Activated T-helper 1 cell treated with anti-CD3 and anti-CD28 coated beads, Interleukin-12 subunit alpha, Interleukin-12 subunit beta, Interleukin-2, Interleukin-4 antibody, amounts not matched to agents 30 ng/mL and 10 ng/mL and 1 ng/mL, durations not matched to agents 14 hours and 24 hours and 36 hours (primary cell): ENCODE results near the gene CLK2. TPM values are rescaled to one million over a fixed set of nuclear protein-coding genes. Genes with fewer than 3 reads are reported as not detected.
"Not testable (repeated sequence)": the region's sequence is repeated elsewhere in the genome, so short reads cannot be mapped to it uniquely, and the experiment has no call there.

Experiments used
- DNase-seq: peaks from one replicate; pipeline ENCODE4 v3.0.0; 2021; ENCODE audit warnings: low spot score
- H3K27ac Mint-ChIP-seq: one replicate; pipeline ENCODE4 v1.8.0; 2021; ENCODE audit warnings: mild to moderate bottlenecking, mixed read lengths
- H3K27me3 Mint-ChIP-seq: one replicate; pipeline ENCODE4 v1.8.0; 2022; ENCODE audit warnings: mild to moderate bottlenecking, moderate library complexity, mixed read lengths; ENCODE audit not compliant: insufficient read depth
- H3K36me3 Mint-ChIP-seq: one replicate; pipeline ENCODE4 v1.8.0; 2021; ENCODE audit warnings: low read depth, mixed read lengths
- H3K4me1 Mint-ChIP-seq: one replicate; pipeline ENCODE4 v1.8.0; 2021; ENCODE audit warnings: low read depth, mixed read lengths
- H3K4me3 Mint-ChIP-seq: one replicate; pipeline ENCODE4 v1.8.0; 2021; ENCODE audit warnings: mild to moderate bottlenecking, moderate library complexity, mixed read lengths
- H3K9me3 Mint-ChIP-seq: one replicate; pipeline ENCODE4 v1.8.0; 2021; ENCODE audit warnings: mixed read lengths
- intact Hi-C: fragments of 100-400 bp; cut with micrococcal nuclease; formaldehyde crosslinking; loops from one replicate; pipeline ENCODE4 v1.15.1; 2024
- total RNA-seq: library from RNA; stranded (reverse); gene quantifications from 2 replicates; pipeline ENCODE4 v1.2.3, GENCODE V29; 2022

Gene CLK2
- total RNA-seq, 1 donor from 2014 or later = 87.0 TPM

- Mint-ChIP-seq H3K27me3 (no peaks in the 10 kb centered on the region), H3K27ac (peak within 1 kb of the TSS; percentile 63), H3K4me1 (peaks cover 46% of the 10 kb centered on the region), H3K9me3 (no peaks in the 10 kb centered on the region), H3K4me3 (peak within 1 kb of the TSS; percentile 86), H3K36me3 (peaks cover 26% of the 10 kb centered on the region)
- intact Hi-C loops = loop anchor here (1.0 kb wide), 3 partner anchors 11 to 68 kb away; partner anchors contain the start of gene HCN3
- peak; percentile 75 for DNase-seq
Observed at GRCh38 chr1:155255243-155256007, 17.9 kb downstream of the CLK2 start, which contains the start of gene ENTREP3. Gene ENTREP3 (minus strand): TSS chr1:155255483. CDS start chr1:155254877, 606 bp downstream.

DNA sequence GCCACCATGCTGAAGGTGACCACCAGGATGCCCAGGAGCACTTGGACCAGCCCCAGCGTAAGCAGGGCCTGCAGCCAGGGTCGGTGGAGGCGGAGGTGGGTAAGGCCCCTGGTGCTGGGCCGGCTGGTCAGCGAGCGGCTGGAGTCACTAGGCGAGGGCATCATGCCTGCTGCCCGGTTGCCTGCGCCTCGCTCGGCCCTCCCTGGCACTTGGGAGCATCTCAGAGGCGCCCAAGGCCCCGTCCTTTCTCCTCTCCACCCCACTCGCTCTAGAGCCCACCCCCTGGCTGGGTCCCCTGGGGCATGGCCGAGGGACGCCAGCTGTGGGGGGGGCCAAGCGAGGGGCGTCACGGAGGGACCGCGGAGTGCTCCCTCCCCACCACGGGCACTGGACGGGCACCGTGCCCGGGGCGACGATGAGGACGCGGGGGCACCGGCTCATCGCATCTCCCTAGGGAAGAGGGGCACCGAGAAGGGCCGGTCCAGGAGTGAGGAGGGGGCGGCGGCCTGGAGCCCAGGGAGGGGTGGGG is 18.5 kb downstream of the CLK2 start:
- Mint-ChIP-seq H3K4me3 (peak overlapping the region; percentile 86), H3K36me3 (peaks cover 22% of the 10 kb centered on the region), H3K9me3 (no peaks in the 10 kb centered on the region), H3K4me1 (peaks cover 42% of the 10 kb centered on the region), H3K27ac (peak overlapping the region; percentile 63), H3K27me3 (no peaks in the 10 kb centered on the region)
- DNase-seq = no peak
- intact Hi-C loops = loop anchor here (1.0 kb wide), 3 partner anchors 10 to 69 kb away; partner anchors contain the start of gene HCN3

DNA sequence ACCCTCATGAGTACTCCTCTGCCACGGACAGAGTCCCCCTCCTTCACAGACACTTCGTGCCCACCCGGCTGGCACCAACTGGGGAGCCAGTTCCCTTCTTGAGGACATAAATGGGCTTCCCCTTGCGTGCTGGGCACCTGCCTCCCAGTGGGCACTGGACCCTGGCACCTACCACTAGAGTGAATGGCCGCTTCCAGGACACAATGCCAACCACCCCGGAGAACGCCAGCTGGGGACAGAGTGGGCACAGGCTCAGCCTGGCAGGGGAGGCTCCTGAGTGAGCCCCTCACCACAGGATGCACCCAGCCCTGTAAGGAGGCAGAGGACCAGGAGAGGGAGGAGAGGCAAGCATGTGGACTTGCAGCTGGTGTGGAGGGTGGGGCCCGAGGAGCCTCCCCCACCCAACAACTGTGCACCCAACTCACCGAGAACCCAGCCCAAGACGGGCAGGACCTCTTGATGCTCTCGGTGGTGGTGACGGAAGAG is 19.0 kb downstream of the CLK2 start:
- Mint-ChIP-seq H3K9me3 (no peaks in the 10 kb centered on the region), H3K27ac (peak overlapping the region; percentile 63), H3K27me3 (no peaks in the 10 kb centered on the region)

DNA sequence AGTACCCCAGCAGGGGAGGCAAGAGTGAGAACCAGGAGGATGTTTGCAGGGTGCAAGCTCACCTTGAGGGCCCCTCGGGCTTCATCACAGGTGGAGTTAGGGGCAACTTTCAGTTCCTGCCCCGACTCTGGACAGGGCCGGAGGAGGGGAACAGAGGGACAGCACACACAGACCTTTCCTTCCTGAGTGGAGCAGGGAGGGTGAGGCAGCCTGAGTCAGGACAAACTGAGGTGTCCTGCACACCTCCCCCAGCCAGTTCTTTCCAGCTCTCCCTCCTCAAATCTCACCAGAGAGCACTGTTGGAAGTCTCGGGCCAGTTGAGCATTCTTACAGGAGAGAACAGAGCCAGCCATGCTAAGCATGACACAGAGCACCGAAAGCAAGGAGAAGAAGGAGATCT is 19.5 kb downstream of the CLK2 start:
- intact Hi-C loops = no loop called here
- Mint-ChIP-seq H3K9me3 (no peaks in the 10 kb centered on the region), H3K36me3 (peaks cover 21% of the 10 kb centered on the region), H3K27ac (no peak overlapping the region), H3K4me1 (peaks cover 42% of the 10 kb centered on the region), H3K27me3 (no peaks in the 10 kb centered on the region), H3K4me3 (peak overlapping the region; percentile 86)
- no peak for DNase-seq

More for the DNA sequence above, 19.0 kb downstream of the CLK2 start:
- Mint-ChIP-seq H3K4me1 (peaks cover 42% of the 10 kb centered on the region), H3K36me3 (peaks cover 21% of the 10 kb centered on the region), H3K4me3 (peak overlapping the region; percentile 86)
- DNase-seq = no peak
- intact Hi-C loops = no loop called here

GRCh38 chr1:155253208-155253607 is 20.1 kb downstream of the CLK2 start:
- H3K4me3 Mint-ChIP-seq = peak overlapping the region; percentile 86
- peaks cover 17% of the 10 kb centered on the region for H3K36me3 Mint-ChIP-seq
- H3K9me3 Mint-ChIP-seq = no peaks in the 10 kb centered on the region
- H3K4me1 Mint-ChIP-seq = peaks cover 42% of the 10 kb centered on the region
- no peaks in the 10 kb centered on the region for H3K27me3 Mint-ChIP-seq
- H3K27ac Mint-ChIP-seq = no peak overlapping the region
- DNase-seq = no peak
- intact Hi-C loops = no loop called here

DNA sequence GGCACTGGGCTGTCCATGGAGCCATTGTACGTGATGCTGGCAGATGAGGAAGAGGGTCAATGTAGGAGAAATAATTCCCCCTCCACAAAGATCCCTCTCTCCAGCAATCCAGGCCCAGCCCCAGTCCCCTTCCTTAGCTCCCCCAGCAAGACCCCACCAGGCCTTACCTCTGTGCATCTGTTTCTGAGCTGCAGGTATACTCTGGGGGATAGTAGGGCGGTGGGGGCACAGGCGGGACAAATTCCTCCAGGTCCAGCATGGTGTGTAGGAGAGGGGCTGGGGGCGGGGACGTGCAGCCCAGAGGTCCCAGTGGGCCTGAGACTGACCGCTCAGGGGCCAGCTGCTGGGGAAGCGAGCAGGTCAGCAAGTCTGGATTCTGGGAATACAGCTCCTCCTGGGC is 21.7 kb downstream of the CLK2 start:
- Mint-ChIP-seq H3K4me3 (no peak overlapping the region), H3K4me1 (peaks cover 32% of the 10 kb centered on the region), H3K36me3 (peaks cover 7% of the 10 kb centered on the region), H3K27me3 (no peaks in the 10 kb centered on the region), H3K9me3 (no peaks in the 10 kb centered on the region), H3K27ac (no peak overlapping the region)
- DNase-seq = no peak
- intact Hi-C loops = no loop called here

DNA sequence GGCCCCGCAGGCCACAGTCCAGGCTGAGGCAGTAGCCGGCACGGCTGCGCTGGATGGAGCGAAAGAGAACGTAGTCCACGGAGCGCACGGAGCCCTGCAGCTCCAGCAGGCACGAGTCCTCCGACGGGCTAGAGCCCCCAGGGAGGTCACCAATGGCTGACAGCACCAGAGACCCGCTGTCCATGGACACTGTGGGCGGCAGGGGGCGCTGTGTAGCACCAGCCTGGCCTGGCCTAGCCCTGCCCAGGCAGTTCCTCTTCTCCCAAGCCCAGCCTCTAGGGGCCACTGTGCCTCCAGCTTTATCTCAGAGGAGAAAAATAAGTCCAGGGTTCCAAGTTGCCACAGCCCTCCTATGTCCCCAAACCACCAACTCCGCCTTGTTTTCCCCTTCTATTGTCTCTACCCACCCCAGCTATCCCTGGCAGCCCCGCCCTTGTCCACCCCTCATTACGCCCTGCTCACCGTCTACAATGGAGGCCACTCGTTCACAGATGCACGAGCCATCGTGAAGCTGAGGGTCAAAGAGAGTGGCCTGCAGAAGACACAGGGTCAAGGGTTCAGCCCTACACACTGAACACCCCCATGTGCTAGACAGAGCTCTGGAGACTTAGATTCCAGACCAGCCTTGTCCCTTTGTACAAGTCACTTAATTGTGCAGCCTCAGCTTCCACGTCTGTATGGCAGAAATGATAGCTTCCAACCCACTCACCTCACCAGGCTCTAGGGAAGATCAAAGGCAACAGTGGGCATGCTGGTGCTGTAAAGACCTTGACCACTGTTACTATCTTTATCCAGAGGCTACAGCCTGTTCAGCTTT is 22.5 kb downstream of the CLK2 start:
- intact Hi-C loops = loop anchor here (1.0 kb wide), 5 partner anchors 11 to 341 kb away; partner anchors contain the start of genes FDPS, HCN3 and SCAMP3
- DNase-seq = peak; percentile 92
- Mint-ChIP-seq H3K4me1 (peaks cover 32% of the 10 kb centered on the region), H3K36me3 (peaks cover 9% of the 10 kb centered on the region), H3K9me3 (no peaks in the 10 kb centered on the region), H3K27ac (no peak overlapping the region), H3K4me3 (peak overlapping the region; percentile 12), H3K27me3 (no peaks in the 10 kb centered on the region)

- H3K9me3 Mint-ChIP-seq = no peaks in the 10 kb centered on the region
- intact Hi-C loops = loop anchor here (1.0 kb wide), 5 partner anchors 12 to 342 kb away; partner anchors contain the start of genes FDPS, HCN3 and SCAMP3
- DNase-seq = peak; percentile 14
Observed at GRCh38 chr1:155250246-155250632, 23.1 kb downstream of the CLK2 start.

DNA sequence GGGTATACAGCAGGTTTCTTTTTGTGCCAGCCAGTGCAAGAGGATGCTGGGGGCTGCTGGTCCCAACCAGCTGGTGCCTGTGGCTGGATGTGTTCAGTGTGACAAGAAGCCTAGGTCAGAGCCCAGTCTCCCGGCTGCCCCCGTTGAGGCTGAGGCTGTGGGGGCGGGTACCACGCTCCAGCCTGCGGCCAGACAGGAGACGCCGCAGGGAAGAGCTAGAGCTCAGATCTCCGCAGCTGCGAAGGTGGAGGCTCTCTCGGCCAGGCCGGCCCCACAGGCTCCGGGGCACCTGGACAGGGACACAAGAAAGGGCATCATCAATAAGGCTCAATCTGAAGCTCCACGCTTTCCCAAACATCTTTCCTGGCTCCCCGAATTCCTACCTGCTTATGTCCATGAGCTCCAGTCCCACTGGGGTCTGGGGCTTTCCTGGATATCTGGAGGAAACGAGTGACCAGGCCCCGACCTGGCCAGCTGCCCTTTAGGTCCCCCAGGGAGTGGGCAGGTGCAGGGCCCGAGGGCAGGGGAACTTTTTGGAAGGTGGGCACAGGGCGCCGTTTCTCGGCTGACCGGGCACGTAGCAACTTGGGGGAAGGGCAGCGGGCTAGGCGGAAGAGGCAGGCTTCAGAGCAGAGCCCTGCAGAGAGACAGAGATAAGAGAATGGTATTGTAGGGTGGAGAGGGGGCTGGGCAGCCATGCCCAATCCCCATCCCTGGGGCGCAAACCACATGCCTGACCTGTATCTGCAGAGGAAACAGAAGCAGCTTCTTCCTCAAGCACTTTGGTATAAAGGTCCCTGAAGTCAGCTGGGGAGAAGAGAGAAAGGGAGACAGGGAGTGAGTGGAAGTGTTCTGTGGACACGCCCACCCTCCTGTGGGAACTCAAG is 25.4 kb downstream of the CLK2 start:
- Mint-ChIP-seq H3K4me1 (peaks cover 36% of the 10 kb centered on the region), H3K27ac (no peak overlapping the region), H3K4me3 (no peak overlapping the region)

More at GRCh38 chr1:155250246-155250632, 23.1 kb downstream of the CLK2 start:
- H3K27ac Mint-ChIP-seq = peak overlapping the region; percentile 23
- H3K36me3 Mint-ChIP-seq = peaks cover 9% of the 10 kb centered on the region
- peaks cover 32% of the 10 kb centered on the region for H3K4me1 Mint-ChIP-seq
- peak overlapping the region; percentile 68 for H3K4me3 Mint-ChIP-seq
- no peaks in the 10 kb centered on the region for H3K27me3 Mint-ChIP-seq

GRCh38 chr1:155246796-155247195 is 26.5 kb downstream of the CLK2 start:
- Mint-ChIP-seq H3K27ac (peak overlapping the region; percentile 5), H3K4me1 (peaks cover 43% of the 10 kb centered on the region), H3K36me3 (peaks cover 11% of the 10 kb centered on the region)
- H3K27me3 Mint-ChIP-seq, H3K9me3 Mint-ChIP-seq, DNase-seq, H3K4me3 Mint-ChIP-seq, intact Hi-C loops: not testable (repeated sequence)

More for the DNA sequence above, 25.4 kb downstream of the CLK2 start:
- DNase-seq = no peak
- Mint-ChIP-seq H3K9me3 (no peaks in the 10 kb centered on the region), H3K36me3 (peaks cover 11% of the 10 kb centered on the region), H3K27me3 (peaks cover 2% of the 10 kb centered on the region)
- intact Hi-C loops = no loop called here

- peaks cover 2% of the 10 kb centered on the region for H3K27me3 Mint-ChIP-seq
- peak overlapping the region; percentile 86 for H3K4me3 Mint-ChIP-seq
- peaks cover 50% of the 10 kb centered on the region for H3K4me1 Mint-ChIP-seq
- peak overlapping the region; percentile 100 for H3K27ac Mint-ChIP-seq
- H3K36me3 Mint-ChIP-seq = peaks cover 16% of the 10 kb centered on the region
- intact Hi-C loops = no loop called here
- no peak for DNase-seq
- H3K9me3 Mint-ChIP-seq = no peaks in the 10 kb centered on the region
Observed at GRCh38 chr1:155245163-155245524, 28.2 kb downstream of the CLK2 start.
